ENCODE data around the gene IPCEF1. TPM values are rescaled to one million over a fixed set of nuclear protein-coding genes. Genes with fewer than 3 reads are reported as not detected.

Gene IPCEF1
- total RNA-seq, 1 experiment from 2014 or later: 0.57 TPM

DNA sequence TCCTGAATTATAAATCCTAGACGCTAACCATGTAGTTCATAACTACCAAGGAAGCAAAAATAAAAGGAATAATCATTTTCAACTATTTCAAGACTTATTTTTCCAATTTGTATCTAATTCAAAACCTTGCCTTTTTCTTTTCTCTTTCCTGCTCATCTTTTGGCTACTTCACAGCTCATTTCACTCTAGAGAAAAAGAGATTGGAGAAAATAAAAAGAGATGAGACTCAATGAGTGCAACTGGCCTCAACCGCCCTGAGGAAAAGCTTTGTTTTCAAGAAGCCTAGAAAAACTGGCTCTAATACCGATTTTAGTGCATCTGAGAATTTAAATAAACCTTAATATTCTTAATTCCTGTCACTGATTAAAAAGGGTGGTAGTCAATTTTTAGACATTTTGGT is 36.4 kb downstream of the IPCEF1 start:
- POLR2A ChIA-PET (ENCODE audit: unreplicated experiment): no interaction called here
- Histone ChIP-seq H3K4me2 (no peak overlapping the region), H2AFZ (no peak overlapping the region), H3K4me1 (replicated peaks; ENCODE audit: insufficient read depth) (no peaks in the 10 kb centered on the region), H3F3A (ENCODE audit: insufficient read depth, low read depth) (no peaks in the 10 kb centered on the region), H3K9me2 (ENCODE audit: insufficient read depth) (no peaks in the 10 kb centered on the region), H3K9me3 (ENCODE audit: insufficient read depth, low read depth) (no peaks in the 10 kb centered on the region), H3K27ac (no peak overlapping the region), H3K27me3 (ENCODE audit: insufficient read depth, low read depth) (no peaks in the 10 kb centered on the region), H3K36me3 (ENCODE audit: low read depth) (no peaks in the 10 kb centered on the region), H3K4me3 (no peak overlapping the region), H3K79me2 (ENCODE audit: low read depth) (no peaks in the 10 kb centered on the region), H4K20me1 (ENCODE audit: insufficient read depth) (no peaks in the 10 kb centered on the region)
- DNase-seq: no peak
- CTCF ChIA-PET: no interaction called here
- no peak for TF ChIP-seq EZH2 (IDR thresholded peaks at IDR 0.05; ENCODE audit: low read depth)
- TF ChIP-seq, protein P1, sequence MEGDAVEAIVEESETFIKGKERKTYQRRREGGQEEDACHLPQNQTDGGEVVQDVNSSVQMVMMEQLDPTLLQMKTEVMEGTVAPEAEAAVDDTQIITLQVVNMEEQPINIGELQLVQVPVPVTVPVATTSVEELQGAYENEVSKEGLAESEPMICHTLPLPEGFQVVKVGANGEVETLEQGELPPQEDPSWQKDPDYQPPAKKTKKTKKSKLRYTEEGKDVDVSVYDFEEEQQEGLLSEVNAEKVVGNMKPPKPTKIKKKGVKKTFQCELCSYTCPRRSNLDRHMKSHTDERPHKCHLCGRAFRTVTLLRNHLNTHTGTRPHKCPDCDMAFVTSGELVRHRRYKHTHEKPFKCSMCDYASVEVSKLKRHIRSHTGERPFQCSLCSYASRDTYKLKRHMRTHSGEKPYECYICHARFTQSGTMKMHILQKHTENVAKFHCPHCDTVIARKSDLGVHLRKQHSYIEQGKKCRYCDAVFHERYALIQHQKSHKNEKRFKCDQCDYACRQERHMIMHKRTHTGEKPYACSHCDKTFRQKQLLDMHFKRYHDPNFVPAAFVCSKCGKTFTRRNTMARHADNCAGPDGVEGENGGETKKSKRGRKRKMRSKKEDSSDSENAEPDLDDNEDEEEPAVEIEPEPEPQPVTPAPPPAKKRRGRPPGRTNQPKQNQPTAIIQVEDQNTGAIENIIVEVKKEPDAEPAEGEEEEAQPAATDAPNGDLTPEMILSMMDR (conservative IDR thresholded peaks at IDR 0.05): no peak
- no TSS peak for BruUV-seq (replicated peaks)
- intact Hi-C loops (cut with micrococcal nuclease; ENCODE audit: unreplicated experiment): no loop called here

DNA sequence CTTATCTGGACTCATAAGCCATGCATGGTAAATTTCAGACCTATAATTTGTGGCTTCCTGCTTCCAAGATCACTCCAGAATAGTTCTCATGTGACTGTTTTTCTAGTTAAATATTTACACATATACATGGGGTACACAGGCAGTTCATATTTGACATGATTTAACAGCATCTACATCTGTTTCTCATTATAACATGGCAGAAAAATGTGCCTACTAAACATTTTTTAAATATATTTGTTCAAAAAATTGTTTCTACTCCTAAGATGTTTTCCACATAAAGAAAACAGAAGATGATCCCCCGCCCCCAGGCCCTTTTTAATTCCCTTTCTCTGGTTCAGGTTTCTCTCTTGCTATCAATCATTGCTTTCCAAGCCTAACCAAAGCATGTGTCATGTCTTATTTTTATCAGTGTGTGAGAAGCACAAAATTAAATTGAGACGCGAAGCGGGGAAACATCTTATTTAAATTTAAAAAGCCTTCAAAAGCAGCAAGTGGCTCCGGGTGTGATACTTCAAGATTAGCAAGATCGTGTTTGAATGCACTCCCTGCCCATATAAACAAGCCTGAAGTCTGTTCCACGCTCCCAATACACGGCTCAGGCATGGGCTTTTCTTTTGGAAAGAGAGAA is 37.3 kb downstream of the IPCEF1 start:
- no peaks in the 10 kb centered on the region for H4K20me1 ChIP-seq (ENCODE audit: insufficient read depth)
- no peak overlapping the region for H2AFZ ChIP-seq
- H3K9me3 ChIP-seq (ENCODE audit: insufficient read depth, low read depth): no peaks in the 10 kb centered on the region
- no peak overlapping the region for H3K4me2 ChIP-seq
- H3K4me3 ChIP-seq: no peak overlapping the region
- H3F3A ChIP-seq (ENCODE audit: insufficient read depth, low read depth): no peaks in the 10 kb centered on the region
- no peak for DNase-seq
- ChIA-PET CTCF (no interaction called here), POLR2A (ENCODE audit: unreplicated experiment) (no interaction called here)
- no peaks in the 10 kb centered on the region for H3K9me2 ChIP-seq (ENCODE audit: insufficient read depth)
- H3K36me3 ChIP-seq (ENCODE audit: low read depth): no peaks in the 10 kb centered on the region
- intact Hi-C loops (cut with micrococcal nuclease; ENCODE audit: unreplicated experiment): no loop called here
- BruUV-seq (replicated peaks): no TSS peak
- H3K27me3 ChIP-seq (ENCODE audit: insufficient read depth, low read depth): no peaks in the 10 kb centered on the region
- no peaks in the 10 kb centered on the region for H3K79me2 ChIP-seq (ENCODE audit: low read depth)
- H3K4me1 ChIP-seq (replicated peaks; ENCODE audit: insufficient read depth): no peaks in the 10 kb centered on the region; the same call in 1 of the 2 replicates
- H3K27ac ChIP-seq: no peak overlapping the region
- TF ChIP-seq, protein P1 (conservative IDR thresholded peaks at IDR 0.05): no peak

DNA sequence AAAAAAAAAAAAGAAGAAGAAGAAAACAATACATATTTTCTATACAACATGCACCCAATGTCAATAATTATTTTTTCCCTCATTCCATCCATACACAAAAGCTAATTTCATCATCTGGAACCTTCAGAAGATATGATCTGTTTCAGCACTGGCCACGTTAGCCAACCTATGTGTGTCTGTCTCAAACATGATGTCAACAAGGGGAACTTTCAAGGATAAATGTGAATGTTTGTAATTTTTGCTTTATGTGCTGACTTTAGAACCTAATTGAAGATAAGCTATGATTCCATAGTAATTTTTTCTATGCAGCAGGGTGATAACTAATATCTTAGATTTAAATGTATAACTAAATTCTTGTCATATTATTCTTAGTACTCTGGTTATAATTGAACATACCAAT is 37.9 kb downstream of the IPCEF1 start:
- Histone ChIP-seq H3K27me3 (ENCODE audit: insufficient read depth, low read depth) (no peaks in the 10 kb centered on the region), H3K36me3 (ENCODE audit: low read depth) (no peaks in the 10 kb centered on the region), H4K20me1 (ENCODE audit: insufficient read depth) (no peaks in the 10 kb centered on the region), H3K4me1 (replicated peaks; ENCODE audit: insufficient read depth) (no peaks in the 10 kb centered on the region; the same call in 1 of the 2 replicates), H2AFZ (no peak overlapping the region), H3K9me3 (ENCODE audit: insufficient read depth, low read depth) (no peaks in the 10 kb centered on the region), H3K9me2 (ENCODE audit: insufficient read depth) (no peaks in the 10 kb centered on the region), H3K4me2 (no peak overlapping the region), H3K4me3 (no peak overlapping the region), H3K27ac (no peak overlapping the region), H3K79me2 (ENCODE audit: low read depth) (no peaks in the 10 kb centered on the region), H3F3A (ENCODE audit: insufficient read depth, low read depth) (no peaks in the 10 kb centered on the region)
- DNase-seq: no peak
- TF ChIP-seq EZH2 (IDR thresholded peaks at IDR 0.05; ENCODE audit: low read depth): no peak
- TF ChIP-seq, protein P1 (conservative IDR thresholded peaks at IDR 0.05): no peak
- ChIA-PET CTCF (no interaction called here), POLR2A (ENCODE audit: unreplicated experiment) (no interaction called here)
- BruUV-seq (replicated peaks): no TSS peak
- intact Hi-C loops (cut with micrococcal nuclease; ENCODE audit: unreplicated experiment): no loop called here
